ENCODE measurements around the gene HS3ST3A1.

Gene HS3ST3A1

GRCh38 chr17:13491916-13492736 is 109.6 kb downstream of the HS3ST3A1 start:
- DNase-seq (ENCODE audit: low read depth, low spot score), result no peak

GRCh38 chr17:13491491-13491890 is 110.2 kb downstream of the HS3ST3A1 start:
- DNase-seq (ENCODE audit: low read depth, low spot score), result no peak

GRCh38 chr17:13490906-13491482 is 110.7 kb downstream of the HS3ST3A1 start:
- no peak for DNase-seq (ENCODE audit: low read depth, low spot score)

GRCh38 chr17:13490427-13490826 is 111.3 kb downstream of the HS3ST3A1 start:
- no peak for DNase-seq (ENCODE audit: low read depth, low spot score)

GRCh38 chr17:13485327-13485726 is 116.4 kb downstream of the HS3ST3A1 start:
- no peak for DNase-seq (ENCODE audit: low read depth, low spot score)

- DNase-seq (ENCODE audit: low read depth, low spot score), result no peak
These were observed 117.7 kb downstream of the HS3ST3A1 start for GRCh38 chr17:13484020-13484419.

- no peak for DNase-seq (ENCODE audit: low read depth, low spot score)
These were observed 120.9 kb downstream of the HS3ST3A1 start for GRCh38 chr17:13480877-13481276.

GRCh38 chr17:13478326-13478830 is 123.4 kb downstream of the HS3ST3A1 start:
- DNase-seq (ENCODE audit: low read depth, low spot score), result no peak

- no peak for DNase-seq (ENCODE audit: low read depth, low spot score)
These were observed 124.5 kb downstream of the HS3ST3A1 start for GRCh38 chr17:13477180-13477611.

GRCh38 chr17:13476720-13477119 is 125.0 kb downstream of the HS3ST3A1 start:
- DNase-seq (ENCODE audit: low read depth, low spot score), result no peak

- no peak for DNase-seq (ENCODE audit: low read depth, low spot score)
These were observed 126.0 kb downstream of the HS3ST3A1 start for GRCh38 chr17:13475574-13476223.

GRCh38 chr17:13474073-13474800 is 127.5 kb downstream of the HS3ST3A1 start:
- peak; percentile 15 for DNase-seq (ENCODE audit: low read depth, low spot score)

- DNase-seq (ENCODE audit: low read depth, low spot score), result no peak
These were observed 136.1 kb downstream of the HS3ST3A1 start for GRCh38 chr17:13465678-13466077.

- no peak for DNase-seq (ENCODE audit: low read depth, low spot score)
These were observed 139.0 kb downstream of the HS3ST3A1 start for GRCh38 chr17:13462673-13463124.

GRCh38 chr17:13462146-13462545 is 139.6 kb downstream of the HS3ST3A1 start:
- DNase-seq (ENCODE audit: low read depth, low spot score), result no peak

- no peak for DNase-seq (ENCODE audit: low read depth, low spot score)
These were observed 141.3 kb downstream of the HS3ST3A1 start for GRCh38 chr17:13460261-13461000.

GRCh38 chr17:13457783-13458182 is 143.9 kb downstream of the HS3ST3A1 start:
- DNase-seq (ENCODE audit: low read depth, low spot score), result no peak

Measured in smooth muscle cell of the brain vasculature (primary cell).